Stimulated activated CD4-positive, alpha-beta T cell treated with anti-CD3 and anti-CD28 coated beads, Interleukin-15, amount 100 ng/mL, for 48 hours (primary cell): ENCODE measurements around the gene HFE.
"Not testable (repeated sequence)": the region's sequence is repeated elsewhere in the genome, so short reads cannot be mapped to it uniquely, and the experiment has no call there.

Experiments
- DNase-seq, 2 donors: peaks; one replicate each; pipeline ENCODE4 v3.0.0-alpha.2; 2020; ENCODE audit warnings: low read depth in 2 of 2

Gene HFE

GRCh38 chr6:26058477-26059033, 28.7 kb upstream of the HFE start:
- not testable (repeated sequence) for DNase-seq

- no peak for DNase-seq
These were observed 27.3 kb upstream of the HFE start for GRCh38 chr6:26059941-26060340.

GRCh38 chr6:26064619-26065257, 22.5 kb upstream of the HFE start:
- DNase-seq: no peak

GRCh38 chr6:26065952-26066380, 21.3 kb upstream of the HFE start:
- DNase-seq: no peak

GRCh38 chr6:26067367-26067766, 19.9 kb upstream of the HFE start:
- no peak for DNase-seq

GRCh38 chr6:26068036-26068435, 19.2 kb upstream of the HFE start:
- DNase-seq: no peak

- no peak for DNase-seq
These were observed 16.1 kb upstream of the HFE start for GRCh38 chr6:26071135-26071534.

GRCh38 chr6:26075063-26075717, 12.0 kb upstream of the HFE start:
- no peak for DNase-seq

- not testable (repeated sequence) for DNase-seq
These were observed 9.2 kb upstream of the HFE start for GRCh38 chr6:26078066-26078465.

GRCh38 chr6:26081096-26081495, 6.1 kb upstream of the HFE start:
- not testable (repeated sequence) for DNase-seq

- DNase-seq: peak in 1 of 2 donors; percentile 5
These were observed 1.0 kb upstream of the HFE start for GRCh38 chr6:26086211-26086610.

GRCh38 chr6:26088344-26088743, 1.1 kb downstream of the HFE start:
- no peak for DNase-seq

GRCh38 chr6:26089272-26089671, 2.0 kb downstream of the HFE start:
- no peak for DNase-seq

- no peak for DNase-seq
These were observed 5.2 kb downstream of the HFE start for GRCh38 chr6:26092443-26092842.

- DNase-seq: no peak
These were observed 6.8 kb downstream of the HFE start for GRCh38 chr6:26094036-26094435.

- peak; percentile 30 to 46 for DNase-seq
These were observed 10.1 kb downstream of the HFE start for GRCh38 chr6:26097268-26097875.

GRCh38 chr6:26103141-26103769, 16.0 kb downstream of the HFE start:
- DNase-seq: no peak

GRCh38 chr6:26103770-26104456, 16.7 kb downstream of the HFE start:
- DNase-seq: peak; percentile 75 to 83

GRCh38 chr6:26104457-26105108, 17.4 kb downstream of the HFE start:
- no peak for DNase-seq

GRCh38 chr6:26105109-26105730, 18.0 kb downstream of the HFE start:
- no peak for DNase-seq

GRCh38 chr6:26105842-26106241, 18.6 kb downstream of the HFE start:
- DNase-seq: no peak
